ENCODE data around the gene IL16. TPM values are rescaled to one million over a fixed set of nuclear protein-coding genes. Genes with fewer than 3 reads are reported as not detected.

Gene IL16
- total and polyA plus RNA-seq, 2 donors (not counting 1 experiment from before 2014, with no cell fraction given) = 181 to 287 TPM

- intact Hi-C loops (cut with micrococcal nuclease) = loop anchor here (1.0 kb wide), 2 partner anchors 10 to 15 kb away; no protein-coding TSS in a partner anchor
- H3K79me2 ChIP-seq (ENCODE audit: control insufficient read depth, insufficient read depth, low read length) = peaks cover 94% of the 10 kb centered on the region
- Mint-ChIP-seq H3K4me3 (peak overlapping the region; percentile 100), H3K9me3 (ENCODE audit: insufficient read depth) (no peaks in the 10 kb centered on the region), H3K27ac (peak overlapping the region; percentile 98), H3K4me1 (peaks cover 92% of the 10 kb centered on the region), H3K27me3 (no peaks in the 10 kb centered on the region)
- H3K9me3 ChIP-seq (ENCODE audit: control extremely low read depth in 1 of 3, control insufficient read depth in 2 of 3, insufficient read depth in 1 of 3, low read length in 2 of 3) = no peaks in the 10 kb centered on the region
- DNase-seq (peak; percentile 89), ATAC-seq (ENCODE audit: low read depth) (peak; percentile 39)
- H3K9ac ChIP-seq (ENCODE audit: low read length) = peak overlapping the region; percentile 95
- H3K36me3 ChIP-seq (replicated peaks in 1 of 2; ENCODE audit: control extremely low read depth in 1 of 2, control insufficient read depth in 1 of 2, extremely low read depth in 1 of 2, insufficient read depth in 2 of 2, low read length in 1 of 2) = peaks cover 19 to 54% of the 10 kb centered on the region in 2 experiments
- peak overlapping the region; percentile 93 for H3K4me2 ChIP-seq (replicated peaks; ENCODE audit: low read depth, low read length, poor library complexity, severe bottlenecking)
- TF ChIP-seq CTCF (IDR thresholded peaks at IDR 0.05) (no peak), EZH2 (IDR thresholded peaks at IDR 0.05; ENCODE audit: borderline replicate concordance, insufficient read depth, low read depth, low read length, poor library complexity, severe bottlenecking) (no peak)
- H3K27ac ChIP-seq (ENCODE audit: low read length in 2 of 2) = peak overlapping the region; percentile 95 to 98
- no peaks in the 10 kb centered on the region for H3K27me3 ChIP-seq (replicated peaks in 1 of 4; ENCODE audit: control extremely low read depth in 1 of 4, control insufficient read depth in 3 of 4, insufficient read depth in 4 of 4, low read length in 3 of 4)
- peak overlapping the region; percentile 19 for H2AFZ ChIP-seq (ENCODE audit: insufficient read depth, low read depth, low read length, poor library complexity, severe bottlenecking)
- H3K4me1 ChIP-seq (ENCODE audit: control insufficient read depth in 2 of 2, insufficient read depth in 2 of 2, low read length in 2 of 2) = peaks cover 54 to 86% of the 10 kb centered on the region in 2 donors
- 0% methylated on average over 11 of the region's 11 CpGs for WGBS (ENCODE audit: insufficient coverage)
- POLR2A ChIA-PET = interaction anchor here (0.7 to 6.9 kb wide), 5 partner anchors 10 to 27 kb away, joined by 3 to 63 read pairs (median 4); partner anchors contain the start of gene STARD5
- peak overlapping the region; percentile 79 to 100 (median 87) for H3K4me3 ChIP-seq (ENCODE audit: control extremely low read depth in 1 of 5, extremely low read depth in 1 of 5, insufficient read depth in 1 of 5, low read depth in 2 of 5, low read length in 4 of 5)
- CTCF ChIA-PET = interaction anchor here (0.8 to 8.7 kb wide), 13 partner anchors 8 to 140 kb away, joined by 3 to 146 read pairs (median 9); partner anchors contain the start of gene STARD5
- peaks cover 25% of the 10 kb centered on the region for H4K20me1 ChIP-seq (ENCODE audit: control insufficient read depth, insufficient read depth, low read length, poor library complexity, severe bottlenecking)
Measured at GRCh38 chr15:81296673-81297072, 100.0 kb downstream of the IL16 start.

GRCh38 chr15:81297147-81297572 lies 100.5 kb downstream of the IL16 start:
- intact Hi-C loops (cut with micrococcal nuclease) = no loop called here
- ChIA-PET CTCF (interaction anchor here (1.0 to 8.7 kb wide), 11 partner anchors 8 to 141 kb away, joined by 3 to 146 read pairs (median 10); partner anchors contain the start of gene STARD5), POLR2A (interaction anchor here (0.8 to 6.9 kb wide), 4 partner anchors 10 to 22 kb away, joined by 3 to 63 read pairs (median 8); no protein-coding TSS in a partner anchor)
- Histone ChIP-seq H3K4me2 (replicated peaks; ENCODE audit: low read depth, low read length, poor library complexity, severe bottlenecking) (peak overlapping the region; percentile 93), H3K4me1 (ENCODE audit: control insufficient read depth in 2 of 2, insufficient read depth in 2 of 2, low read length in 2 of 2) (peaks cover 54 to 86% of the 10 kb centered on the region in 2 donors), H4K20me1 (ENCODE audit: control insufficient read depth, insufficient read depth, low read length, poor library complexity, severe bottlenecking) (peaks cover 30% of the 10 kb centered on the region), H3K9ac (ENCODE audit: low read length) (peak overlapping the region; percentile 95), H3K36me3 (replicated peaks in 1 of 2; ENCODE audit: control extremely low read depth in 1 of 2, control insufficient read depth in 1 of 2, extremely low read depth in 1 of 2, insufficient read depth in 2 of 2, low read length in 1 of 2) (peaks cover 19 to 59% of the 10 kb centered on the region in 2 experiments), H3K27me3 (replicated peaks in 1 of 4; ENCODE audit: control extremely low read depth in 1 of 4, control insufficient read depth in 3 of 4, insufficient read depth in 4 of 4, low read length in 3 of 4) (no peaks in the 10 kb centered on the region), H3K27ac (ENCODE audit: low read length in 2 of 2) (peak overlapping the region; percentile 95 to 98), H3K4me3 (ENCODE audit: control extremely low read depth in 1 of 5, extremely low read depth in 1 of 5, insufficient read depth in 1 of 5, low read depth in 2 of 5, low read length in 4 of 5) (peak overlapping the region; percentile 79 to 100 (median 87)), H3K79me2 (ENCODE audit: control insufficient read depth, insufficient read depth, low read length) (peaks cover 94% of the 10 kb centered on the region), H3K9me3 (ENCODE audit: control extremely low read depth in 1 of 3, control insufficient read depth in 2 of 3, insufficient read depth in 1 of 3, low read length in 2 of 3) (no peaks in the 10 kb centered on the region), H2AFZ (ENCODE audit: insufficient read depth, low read depth, low read length, poor library complexity, severe bottlenecking) (no peak overlapping the region)
- H3K27me3 Mint-ChIP-seq = no peaks in the 10 kb centered on the region
- TF ChIP-seq CTCF (IDR thresholded peaks at IDR 0.05) (no peak), EZH2 (IDR thresholded peaks at IDR 0.05; ENCODE audit: borderline replicate concordance, insufficient read depth, low read depth, low read length, poor library complexity, severe bottlenecking) (no peak)
- WGBS (ENCODE audit: insufficient coverage) = 0% methylated on average over 2 of the region's 3 CpGs
- H3K27ac Mint-ChIP-seq = peak overlapping the region; percentile 98
- no peaks in the 10 kb centered on the region for H3K9me3 Mint-ChIP-seq (ENCODE audit: insufficient read depth)
- peak overlapping the region; percentile 100 for H3K4me3 Mint-ChIP-seq
- ATAC-seq (ENCODE audit: low read depth) (no peak), DNase-seq (no peak)
- H3K4me1 Mint-ChIP-seq = peaks cover 92% of the 10 kb centered on the region
